ENCODE data around the gene BBIP1. TPM values are rescaled to one million over a fixed set of nuclear protein-coding genes. Genes with fewer than 3 reads are reported as not detected.

Gene BBIP1
- total RNA-seq, 4 donors from 2014 or later, result 19.6 to 32.2 (median 21.9) TPM

DNA sequence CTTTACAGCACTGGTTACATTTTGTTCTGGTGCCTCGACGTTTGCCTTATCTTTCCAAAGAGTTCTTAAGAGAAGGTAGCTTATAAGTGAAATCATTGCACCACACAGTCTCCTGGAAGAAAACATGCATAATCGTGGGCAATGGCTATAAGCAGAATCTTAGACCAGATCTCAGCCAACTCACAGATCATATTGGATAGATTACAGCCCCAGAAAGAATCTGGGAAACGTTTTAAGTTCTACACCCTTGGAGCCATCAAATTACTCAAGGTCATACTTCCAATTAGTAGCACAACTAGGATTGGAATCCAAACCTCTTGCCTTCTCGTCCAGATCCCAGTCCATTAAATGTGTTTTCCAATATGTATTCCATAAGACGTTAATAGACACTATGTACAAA, 56.0 kb downstream of the BBIP1 start:
- no peak for ATAC-seq (ENCODE audit: low FRiP score)
- no peak for DNase-seq (ENCODE audit: low spot score)
- no peak for TF ChIP-seq CTCF (IDR thresholded peaks at IDR 0.05)

DNA sequence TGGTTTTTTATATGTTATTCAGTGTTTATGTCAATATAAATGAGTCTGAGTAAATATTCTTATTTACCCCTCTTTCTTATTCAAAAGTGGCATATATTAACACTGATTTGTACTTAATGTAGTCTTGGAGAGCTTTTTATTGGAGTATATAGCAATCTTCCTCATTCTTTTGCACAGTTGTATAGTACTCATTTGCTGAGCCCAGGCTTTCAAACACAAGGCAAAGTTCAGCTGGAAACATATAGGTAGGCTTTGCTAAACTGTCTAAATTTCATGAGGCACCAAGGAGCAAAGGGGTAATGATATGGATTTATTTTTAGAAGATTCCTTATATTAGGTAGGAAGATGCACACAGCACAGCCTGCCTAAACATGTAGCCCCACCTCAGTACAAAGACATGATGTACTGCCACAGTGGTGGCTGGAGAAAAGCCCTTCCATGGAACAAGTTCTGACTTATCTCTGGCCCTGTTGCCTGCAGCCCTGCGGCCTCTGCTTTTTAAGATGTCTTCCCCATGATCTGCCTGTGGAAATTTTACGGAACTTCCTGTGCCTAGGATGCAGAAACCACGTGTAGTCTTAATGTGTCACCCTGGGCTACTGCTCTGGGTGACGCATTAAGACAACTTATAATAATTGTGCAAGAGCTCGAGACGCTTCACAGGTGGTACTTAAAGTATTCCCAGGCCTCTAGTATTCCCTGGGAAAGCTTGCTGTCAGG, 56.9 kb downstream of the BBIP1 start:
- no peak for ATAC-seq (ENCODE audit: low FRiP score)
- no peak for DNase-seq (ENCODE audit: low spot score)
- no peak for TF ChIP-seq CTCF (IDR thresholded peaks at IDR 0.05)

DNA sequence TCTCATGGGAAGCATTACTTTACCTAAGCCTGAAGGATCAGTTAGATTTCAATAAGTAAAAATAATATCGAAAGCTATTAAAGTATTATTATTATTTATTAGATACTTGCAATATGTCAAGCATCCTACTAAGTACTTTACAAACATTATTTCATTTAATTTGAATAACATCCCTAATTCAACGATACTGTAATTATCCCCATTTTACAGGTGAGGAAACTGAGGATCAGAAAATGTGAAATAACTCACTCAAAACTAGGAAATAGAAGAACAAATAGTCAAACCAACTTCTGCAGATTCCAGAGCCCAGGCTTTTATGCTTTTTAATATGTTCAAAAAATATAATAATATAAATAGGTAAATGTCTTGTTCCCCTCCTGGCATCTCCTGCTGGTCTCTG, 57.5 kb downstream of the BBIP1 start:
- no peak for TF ChIP-seq CTCF (IDR thresholded peaks at IDR 0.05)
- DNase-seq (ENCODE audit: low spot score) (no peak), ATAC-seq (ENCODE audit: low FRiP score) (no peak)

GRCh38 chr10:110860576-110861241, 58.3 kb downstream of the BBIP1 start:
- DNase-seq (ENCODE audit: low spot score) (no peak), ATAC-seq (ENCODE audit: low FRiP score) (no peak)
- no peak for TF ChIP-seq CTCF (IDR thresholded peaks at IDR 0.05)

DNA sequence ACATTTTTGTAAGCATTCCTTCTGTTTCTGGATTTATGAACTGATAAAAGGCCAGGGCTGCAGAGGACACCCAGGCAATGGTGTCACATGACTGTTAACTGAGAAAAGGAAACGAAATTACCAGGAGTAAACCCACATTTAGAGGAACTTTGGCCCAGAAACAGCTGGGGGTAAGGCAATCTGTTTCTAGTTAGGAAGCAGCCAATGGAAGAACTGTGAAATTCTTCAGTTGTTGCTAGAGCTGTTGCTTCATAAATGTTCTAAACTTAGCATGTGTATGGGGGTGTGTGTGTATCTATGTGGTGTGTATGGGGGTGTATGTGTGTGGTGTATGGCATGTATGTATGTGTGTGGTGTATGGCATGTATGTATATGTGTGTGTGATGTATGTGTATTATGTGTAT, 59.0 kb downstream of the BBIP1 start:
- ATAC-seq (ENCODE audit: low FRiP score) (peak; percentile 56), DNase-seq (ENCODE audit: low spot score) (no peak)
- no peak for TF ChIP-seq CTCF (IDR thresholded peaks at IDR 0.05)

GRCh38 chr10:110859206-110859972, 59.6 kb downstream of the BBIP1 start:
- DNase-seq (ENCODE audit: low spot score) (no peak), ATAC-seq (ENCODE audit: low FRiP score) (peak; percentile 10)
- no peak for TF ChIP-seq CTCF (IDR thresholded peaks at IDR 0.05)
